ENCODE data around the gene ALK.

The ALK gene

GRCh38 chr2:29398384-29399237 is 522.8 kb downstream of the ALK start:
- no peak for DNase-seq (ENCODE audit: low read depth)

DNA sequence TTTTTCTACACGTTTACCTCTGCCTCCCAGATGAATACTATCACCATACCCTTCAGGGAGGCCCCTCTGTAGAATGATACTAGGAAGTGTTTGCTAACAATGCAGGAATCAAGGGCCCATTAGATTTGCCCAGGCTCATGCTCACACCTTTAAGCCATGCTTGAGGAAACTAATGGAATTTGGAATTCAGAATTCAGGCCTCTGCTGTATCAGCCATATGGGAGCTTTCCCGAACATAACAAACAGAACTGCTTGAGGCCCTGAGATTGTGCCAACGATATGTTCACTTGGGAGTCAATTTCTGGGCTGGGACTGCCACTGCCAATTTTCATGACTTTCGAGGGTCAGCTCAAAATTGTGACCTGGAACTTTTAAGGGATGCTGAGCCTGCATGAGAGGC is 523.7 kb downstream of the ALK start:
- no peak for DNase-seq (ENCODE audit: low read depth)

- no peak for DNase-seq (ENCODE audit: low read depth)
Observed at GRCh38 chr2:29397039-29397438, 524.3 kb downstream of the ALK start.

- no peak for DNase-seq (ENCODE audit: low read depth)
Observed at GRCh38 chr2:29394981-29395350, 526.4 kb downstream of the ALK start.

GRCh38 chr2:29394311-29394980 is 526.9 kb downstream of the ALK start:
- DNase-seq (ENCODE audit: low read depth), result no peak

GRCh38 chr2:29393676-29394075 is 527.7 kb downstream of the ALK start:
- no peak for DNase-seq (ENCODE audit: low read depth)

DNA sequence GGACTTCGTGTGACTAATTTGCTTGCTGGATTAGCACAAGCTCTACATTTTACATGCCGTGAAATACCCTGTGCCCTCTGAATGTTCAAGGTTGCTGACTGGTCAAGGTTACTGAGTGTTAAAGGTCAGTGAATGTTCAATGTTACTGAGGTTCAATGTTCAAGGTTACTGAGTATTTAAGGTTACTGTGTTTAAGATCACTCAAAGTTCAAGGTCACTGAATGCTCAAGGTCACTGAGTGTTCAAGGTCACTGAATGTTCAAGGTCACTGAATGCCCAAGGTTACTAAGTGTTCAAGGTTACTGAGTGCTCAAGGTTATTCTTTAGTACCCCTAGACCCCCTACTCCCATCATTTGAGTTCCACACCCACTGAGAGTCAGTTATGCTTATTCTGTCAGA is 528.6 kb downstream of the ALK start:
- no peak for DNase-seq (ENCODE audit: low read depth)

GRCh38 chr2:29390136-29390535 is 531.2 kb downstream of the ALK start:
- no peak for DNase-seq (ENCODE audit: low read depth)

DNA sequence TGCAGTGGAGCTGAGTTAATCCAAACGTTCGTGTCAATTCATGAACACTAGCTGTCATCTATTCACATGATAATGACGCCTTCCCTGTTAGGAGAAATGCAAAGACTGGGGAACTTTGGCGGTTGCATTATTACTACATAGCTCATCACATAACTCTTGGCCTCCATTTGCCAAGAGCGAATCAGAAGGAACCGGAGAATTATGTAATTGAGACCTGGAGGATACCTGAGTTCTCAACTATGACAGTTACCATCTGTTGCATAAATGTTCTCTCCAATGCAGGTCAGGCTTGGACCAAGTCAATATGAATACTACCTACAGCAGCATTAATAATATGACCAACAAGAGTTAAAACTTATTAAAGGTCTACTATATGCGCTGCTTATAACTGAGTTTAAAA is 531.7 kb downstream of the ALK start:
- DNase-seq (ENCODE audit: low read depth), result no peak

- no peak for DNase-seq (ENCODE audit: low read depth)
Observed at GRCh38 chr2:29388071-29388470, 533.3 kb downstream of the ALK start.

GRCh38 chr2:29382486-29382885 is 538.9 kb downstream of the ALK start:
- DNase-seq (ENCODE audit: low read depth), result no peak

GRCh38 chr2:29377788-29378187 is 543.6 kb downstream of the ALK start:
- no peak for DNase-seq (ENCODE audit: low read depth)

DNA sequence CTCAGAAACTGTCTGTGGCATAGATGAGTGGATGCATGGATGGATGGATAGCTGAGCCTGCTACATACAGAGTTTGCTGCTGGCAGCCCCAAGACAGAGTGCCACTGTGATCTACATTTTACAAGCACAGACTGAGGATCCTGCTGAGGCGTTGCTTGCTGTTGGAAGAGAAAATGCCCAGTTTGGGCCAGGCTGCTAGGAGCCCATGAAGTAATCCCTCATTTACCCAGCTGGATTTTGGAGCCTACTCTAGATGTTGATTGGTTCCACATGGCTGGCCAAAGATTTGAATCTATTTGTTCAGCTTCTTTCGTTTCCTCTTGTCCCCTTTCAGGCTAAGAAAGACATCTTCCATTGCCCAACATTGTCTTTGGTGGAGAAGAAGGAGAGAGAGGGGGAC is 544.8 kb downstream of the ALK start:
- no peak for DNase-seq (ENCODE audit: low read depth)

GRCh38 chr2:29375843-29376242 is 545.5 kb downstream of the ALK start:
- DNase-seq (ENCODE audit: low read depth), result no peak

DNA sequence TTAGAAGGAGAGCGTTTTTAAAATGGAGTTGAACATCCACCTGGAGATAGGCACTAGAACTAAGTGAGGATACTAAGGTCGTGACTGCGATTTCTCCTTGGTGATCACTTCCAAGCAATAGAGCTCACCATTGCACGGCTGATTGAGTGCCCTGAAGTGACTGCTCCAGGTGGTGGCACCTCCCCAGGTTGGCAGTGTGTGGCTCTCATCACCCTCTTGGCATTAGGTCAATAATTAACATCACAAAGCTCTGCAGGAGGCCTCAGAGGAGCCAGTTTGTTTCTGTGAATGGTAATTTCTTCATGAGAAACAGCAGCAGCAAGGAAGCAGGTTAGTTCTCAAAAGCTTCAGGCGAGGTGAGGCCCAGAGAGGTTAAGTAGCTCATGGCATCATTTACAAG is 546.6 kb downstream of the ALK start:
- no peak for DNase-seq (ENCODE audit: low read depth)

- DNase-seq (ENCODE audit: low read depth), result no peak
Observed at GRCh38 chr2:29373870-29374269, 547.5 kb downstream of the ALK start.

DNA sequence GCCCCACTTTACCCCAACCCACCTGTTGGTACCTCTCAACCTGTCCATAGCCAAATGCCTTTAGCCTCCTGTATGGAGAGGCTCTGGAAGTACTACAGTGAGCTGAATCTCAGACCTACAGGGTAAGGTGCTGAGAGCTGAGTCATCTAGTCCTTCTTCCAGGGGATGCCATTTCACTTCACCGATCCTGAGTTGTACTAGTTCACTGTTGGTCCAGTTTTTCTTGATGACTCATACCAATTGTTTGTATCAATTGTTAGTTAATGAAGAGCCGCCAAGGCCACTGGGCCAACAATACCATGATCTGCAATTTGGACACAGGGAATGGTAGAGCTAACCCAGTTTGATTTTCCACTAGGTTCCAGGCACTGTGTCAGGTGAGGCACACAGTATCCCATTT is 549.2 kb downstream of the ALK start:
- DNase-seq (ENCODE audit: low read depth), result no peak

DNA sequence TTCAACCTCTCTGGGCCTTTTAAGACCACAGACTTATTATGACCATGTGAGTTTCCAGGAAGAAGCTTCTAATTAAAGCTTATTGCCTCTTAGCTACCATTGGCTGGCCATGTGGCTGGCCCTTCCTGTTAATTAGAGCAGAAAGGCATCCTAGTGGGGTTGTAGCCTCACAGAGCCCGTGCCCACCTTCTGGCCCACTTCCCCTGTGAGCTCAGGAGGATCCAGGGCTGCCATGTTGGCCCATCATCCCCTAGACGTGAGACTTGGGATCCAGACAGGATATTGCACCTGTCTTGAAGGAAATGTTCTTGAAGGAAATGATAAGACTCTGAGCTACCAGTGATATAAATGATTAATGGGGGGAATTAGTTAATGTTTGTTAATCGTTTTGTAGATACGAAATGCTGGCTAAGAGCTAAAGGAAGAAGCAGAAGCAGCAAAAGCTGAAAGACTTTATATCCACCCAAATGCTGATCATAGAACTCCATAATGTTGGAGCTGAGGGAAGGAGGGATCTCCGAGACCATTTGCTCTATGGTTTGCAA is 550.7 kb downstream of the ALK start:
- DNase-seq (ENCODE audit: low read depth), result no peak

DNA sequence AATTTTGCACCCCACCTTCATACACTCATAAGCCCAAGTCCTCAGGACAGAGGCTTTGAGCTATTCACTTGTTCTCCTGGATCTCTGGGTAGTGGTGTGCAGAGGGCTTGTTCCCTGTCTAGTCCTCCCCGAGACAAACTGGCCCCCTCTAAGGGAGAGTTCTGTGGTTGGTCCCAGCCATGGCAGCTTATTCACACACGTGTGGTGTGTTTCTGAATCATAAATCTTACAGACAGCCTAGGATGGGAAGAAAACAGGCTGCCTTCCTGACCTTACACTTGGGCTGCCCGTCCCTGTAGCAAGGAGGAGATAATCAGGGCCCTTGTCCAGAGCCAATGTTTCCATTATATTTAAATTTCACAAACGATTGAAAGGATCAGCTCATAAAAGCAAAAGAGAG is 551.2 kb downstream of the ALK start:
- no peak for DNase-seq (ENCODE audit: low read depth)

GRCh38 chr2:29368659-29369040 is 552.7 kb downstream of the ALK start:
- DNase-seq (ENCODE audit: low read depth), result no peak

DNA sequence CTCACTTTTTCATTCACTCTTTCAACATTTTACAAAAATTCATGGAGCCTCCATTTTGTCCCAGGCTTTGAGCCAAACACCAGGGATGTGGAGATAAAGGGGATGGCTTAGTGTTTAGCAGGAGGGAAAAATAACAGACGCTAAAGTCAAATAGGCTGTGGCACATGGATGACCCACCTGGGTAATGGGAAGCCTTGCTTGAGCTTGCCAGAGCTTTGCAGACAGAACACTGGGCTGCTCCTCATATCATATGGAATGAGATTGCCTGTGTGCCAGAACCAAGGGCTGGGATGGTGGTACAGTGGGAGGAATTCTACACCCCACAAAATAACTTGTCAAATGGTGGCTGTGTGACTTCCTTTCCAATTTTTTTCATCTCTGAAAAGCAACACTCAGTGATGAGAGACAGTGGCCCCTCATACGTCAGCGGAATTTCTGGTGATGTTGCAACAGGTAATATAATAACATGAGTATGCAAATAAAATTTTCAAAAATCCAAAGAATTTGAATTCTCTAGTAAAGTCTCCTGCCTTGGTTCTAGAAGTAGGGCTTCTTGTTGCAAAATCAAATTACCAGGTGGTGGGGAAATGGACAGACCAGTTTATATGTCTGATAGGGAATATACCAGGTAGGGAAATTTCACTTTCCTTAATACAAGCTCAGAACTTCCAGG is 553.3 kb downstream of the ALK start:
- DNase-seq (ENCODE audit: low read depth), result no peak

DNA sequence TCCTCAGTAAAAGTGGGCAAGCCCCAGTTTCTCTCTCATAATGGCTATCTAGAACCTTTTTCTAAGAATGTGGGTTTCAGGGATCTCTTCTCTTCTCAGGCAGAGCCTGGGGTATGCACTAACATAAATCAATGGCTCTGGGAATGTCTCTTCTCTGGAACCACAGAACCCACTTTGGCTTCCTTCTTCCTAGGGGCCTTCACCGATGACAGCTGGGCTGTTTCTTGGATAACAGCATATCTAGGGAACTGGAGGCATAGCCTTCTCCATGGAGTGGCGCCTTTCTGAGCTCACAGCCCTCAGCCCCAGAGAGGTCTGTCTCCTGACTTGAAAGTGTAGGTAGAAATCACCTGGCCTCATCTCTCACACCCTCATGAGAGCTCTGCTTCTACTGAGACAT is 558.3 kb downstream of the ALK start:
- no peak for DNase-seq (ENCODE audit: low read depth)

GRCh38 chr2:29361231-29361630 is 560.2 kb downstream of the ALK start:
- DNase-seq (ENCODE audit: low read depth), result no peak

Measured in GM04504 (cell line).